Mesodermal cell (in vitro differentiated cells): ENCODE results near the gene ZNF202. TPM values are rescaled to one million over a fixed set of nuclear protein-coding genes. Genes with fewer than 3 reads are reported as not detected.

Experiments
- H3K27ac ChIP-seq: 2 replicates; pipeline ENCODE4 v1.7.0; 2013; ENCODE audit warnings: mild to moderate bottlenecking, low read depth, low read length, moderate library complexity; ENCODE audit not compliant: severe bottlenecking
- H3K36me3 ChIP-seq: 2 replicates; pipeline ENCODE4 v1.7.1; 2013; ENCODE audit warnings: mild to moderate bottlenecking, low read length, moderate library complexity; ENCODE audit not compliant: control insufficient read depth, insufficient read depth
- H3K4me1 ChIP-seq: one replicate; pipeline ENCODE4 v1.7.1; 2013; ENCODE audit warnings: mild to moderate bottlenecking, low read length; ENCODE audit not compliant: insufficient read depth, control insufficient read depth, poor library complexity, severe bottlenecking
- H3K4me3 ChIP-seq: 2 replicates; pipeline ENCODE4 v1.7.0; 2013; ENCODE audit warnings: low read length, control low read depth, mild to moderate bottlenecking; ENCODE audit not compliant: insufficient read depth, poor library complexity, severe bottlenecking; ENCODE audit errors: extremely low read depth
- H3K9me3 ChIP-seq: 2 replicates; pipeline ENCODE4 v1.7.1; 2013; ENCODE audit warnings: mild to moderate bottlenecking, low read length, moderate library complexity; ENCODE audit not compliant: control insufficient read depth
- WGBS, 2 experiments: methylation state at CpG; one replicate each; pipeline ENCODE4 v1.1.5; 2013; ENCODE audit warnings: missing lambda C conversion rate in 2 of 2; ENCODE audit not compliant: insufficient coverage in 2 of 2; 5-methylcytosine and 5-hydroxymethylcytosine counted together
- polyA plus RNA-seq, 2 experiments: library from polyadenylated mRNA; stranded (reverse); fragments of 50-300 nt; gene quantifications; one replicate each; pipeline ENCODE4 v1.2.3, GENCODE V29; 2013

ZNF202 gene
- 9.7 TPM for polyA plus RNA-seq (2013, experiment 1 of 2)
- 8.4 TPM for polyA plus RNA-seq (2013, experiment 2 of 2)

DNA sequence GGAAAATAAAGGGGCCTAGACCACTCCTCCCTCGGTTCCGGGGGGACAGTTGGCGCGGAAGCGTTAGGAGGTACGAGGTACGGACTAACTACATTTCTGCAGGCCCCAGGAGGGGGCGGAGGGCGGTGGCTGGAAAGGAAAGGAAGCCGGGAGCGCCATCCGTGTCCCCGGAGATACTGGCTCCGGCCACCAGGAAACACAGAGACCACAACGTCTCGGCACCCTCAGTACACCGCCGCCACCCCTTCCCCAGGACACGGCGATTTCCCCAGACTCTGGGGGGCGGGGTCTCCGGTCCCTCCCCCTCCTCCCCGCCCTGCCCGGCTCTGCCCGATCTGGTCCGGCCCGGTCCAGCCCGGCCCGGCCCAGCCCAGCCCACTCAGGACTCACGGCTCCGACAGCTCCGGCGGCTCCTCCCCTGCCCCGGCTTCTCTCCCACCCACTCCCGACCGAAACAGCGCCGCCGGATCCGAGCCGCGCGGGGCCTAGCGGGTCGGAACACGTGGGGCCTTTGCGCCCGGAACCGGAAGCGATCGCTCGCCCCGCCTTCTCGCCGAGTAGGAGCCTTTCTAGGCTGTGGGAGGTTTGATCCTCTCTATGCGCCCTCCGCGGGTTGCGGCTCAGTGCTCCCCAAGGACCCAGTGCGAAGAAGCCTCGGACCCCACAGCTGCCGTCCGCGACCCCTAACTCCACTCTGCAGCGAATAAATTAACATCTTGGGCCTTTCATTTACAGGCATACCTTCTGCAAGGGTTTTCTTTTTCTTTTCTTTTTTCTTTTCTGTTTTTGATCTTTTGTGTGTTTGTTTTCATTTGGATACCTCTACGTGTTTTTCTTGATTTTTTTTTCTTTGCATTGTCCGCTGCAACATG is at the start of gene ZNF202:
TSS of gene ZNF202 (minus strand) at position 502 of the 872 bp plus-strand sequence. CDS start 10,772 bp downstream, outside the sequence.
- Histone ChIP-seq H3K36me3 (peaks cover 37% of the 10 kb centered on the region), H3K9me3 (peaks cover 20% of the 10 kb centered on the region), H3K27ac (peak within 1 kb of the TSS; percentile 82), H3K4me1 (peaks cover 17% of the 10 kb centered on the region), H3K4me3 (peak within 1 kb of the TSS; percentile 89)
- WGBS, 2 experiments: 0% methylated on average over 25 to 47 of the region's 67 CpGs

GRCh38 chr11:123783536-123783935 is 42.1 kb upstream of the ZNF202 start:
- Histone ChIP-seq H3K4me3 (no peak overlapping the region), H3K9me3 (no peaks in the 10 kb centered on the region), H3K36me3 (no peaks in the 10 kb centered on the region), H3K27ac (no peak overlapping the region), H3K4me1 (no peaks in the 10 kb centered on the region)
- no CpG with 5 or more reads among the region's 1 CpG for WGBS, 2 experiments

DNA sequence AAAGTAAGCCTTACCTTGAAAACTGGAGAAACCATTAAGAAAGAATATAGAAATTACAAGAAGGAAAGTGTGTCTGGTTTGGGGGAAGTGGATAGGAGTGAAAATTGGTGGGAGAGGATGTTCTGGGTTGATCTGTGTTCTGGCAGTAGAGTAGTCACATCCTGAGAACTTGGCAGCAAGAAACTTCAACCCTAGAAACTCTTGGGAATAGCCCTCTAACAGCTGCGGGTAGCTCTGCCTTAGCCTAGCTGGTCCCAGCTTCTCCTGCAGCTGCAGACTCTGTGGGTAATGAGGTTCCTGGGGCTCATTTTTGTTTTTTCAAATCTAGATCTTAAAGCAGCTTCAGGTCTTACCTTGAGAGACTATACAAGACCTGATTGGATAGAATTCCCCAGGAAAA is 37.1 kb upstream of the ZNF202 start:
- no peak overlapping the region for H3K4me3 ChIP-seq
- no peaks in the 10 kb centered on the region for H3K9me3 ChIP-seq
- H3K27ac ChIP-seq: no peak overlapping the region
- no peaks in the 10 kb centered on the region for H3K4me1 ChIP-seq
- no peaks in the 10 kb centered on the region for H3K36me3 ChIP-seq
- 100% methylated on average over 1 of the region's 1 CpG; no CpG with 5 or more reads in 1 of the 2 experiments for WGBS, 2 experiments

GRCh38 chr11:123775715-123776549 is 34.5 kb upstream of the ZNF202 start:
- Histone ChIP-seq H3K36me3 (no peaks in the 10 kb centered on the region), H3K27ac (no peak overlapping the region), H3K9me3 (peaks cover 2% of the 10 kb centered on the region), H3K4me1 (no peaks in the 10 kb centered on the region), H3K4me3 (no peak overlapping the region)
- 65 to 73% methylated on average over 1 to 2 of the region's 4 CpGs for WGBS, 2 experiments

GRCh38 chr11:123775289-123775688 is 33.8 kb upstream of the ZNF202 start:
- Histone ChIP-seq H3K4me1 (no peaks in the 10 kb centered on the region), H3K36me3 (no peaks in the 10 kb centered on the region), H3K9me3 (peaks cover 2% of the 10 kb centered on the region), H3K4me3 (no peak overlapping the region), H3K27ac (no peak overlapping the region)
- no CpG with 5 or more reads among the region's 1 CpG for whole genome bisulfite sequencing, 2 experiments

GRCh38 chr11:123773959-123774358 is 32.5 kb upstream of the ZNF202 start:
- WGBS, 2 experiments: no CpG with 5 or more reads among the region's 1 CpG
- no peak overlapping the region for H3K27ac ChIP-seq
- no peaks in the 10 kb centered on the region for H3K36me3 ChIP-seq
- no peak overlapping the region for H3K4me3 ChIP-seq
- H3K9me3 ChIP-seq: peaks cover 2% of the 10 kb centered on the region
- no peaks in the 10 kb centered on the region for H3K4me1 ChIP-seq

DNA sequence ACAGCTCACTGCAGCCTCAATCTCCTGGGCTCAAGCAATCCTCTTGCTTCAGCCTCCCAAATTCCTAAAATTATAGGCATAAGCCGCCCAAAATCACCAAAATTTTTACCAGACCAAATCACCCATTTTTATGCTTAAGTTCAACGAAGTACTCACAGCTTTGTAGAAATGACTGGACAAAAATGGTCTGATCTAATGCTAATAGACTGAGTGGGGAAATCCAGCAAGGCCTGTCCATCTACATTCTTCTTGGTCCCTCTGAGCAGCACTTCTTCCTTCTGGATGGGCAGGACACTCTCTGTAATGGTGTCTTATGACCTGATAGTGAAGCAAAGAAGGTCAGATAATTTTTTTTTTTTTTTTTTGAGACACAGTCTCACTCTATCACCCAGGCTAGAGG is 31.6 kb upstream of the ZNF202 start:
- no peak overlapping the region for H3K4me3 ChIP-seq
- H3K9me3 ChIP-seq: peaks cover 2% of the 10 kb centered on the region
- no peaks in the 10 kb centered on the region for H3K36me3 ChIP-seq
- H3K4me1 ChIP-seq: no peaks in the 10 kb centered on the region
- no peak overlapping the region for H3K27ac ChIP-seq
- 83% methylated on average over 1 of the region's 2 CpGs; no CpG with 5 or more reads in 1 of the 2 experiments for WGBS, 2 experiments

DNA sequence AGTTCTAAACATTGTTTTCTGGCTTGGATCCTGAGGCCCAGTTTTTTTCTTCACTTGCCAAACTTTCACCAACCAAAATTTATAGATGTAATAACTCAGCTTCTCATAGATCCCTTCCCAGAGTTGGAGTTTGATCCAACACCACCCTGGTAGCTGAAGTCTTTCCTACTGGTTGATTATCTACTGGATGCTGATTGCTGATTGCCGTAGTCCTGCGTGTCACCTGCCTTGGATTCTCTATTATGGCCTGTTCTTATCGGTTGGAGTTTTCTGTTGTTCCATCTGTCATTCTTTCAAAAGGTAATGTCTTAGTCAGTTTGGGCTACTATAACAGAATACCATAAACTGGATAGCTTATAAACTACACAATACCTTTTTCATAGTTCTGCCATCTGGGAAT is 30.2 kb upstream of the ZNF202 start:
- H3K36me3 ChIP-seq: no peaks in the 10 kb centered on the region
- H3K27ac ChIP-seq: no peak overlapping the region
- no CpG with 5 or more reads among the region's 3 CpGs for WGBS, 2 experiments
- no peak overlapping the region for H3K4me3 ChIP-seq
- H3K9me3 ChIP-seq: peaks cover 2% of the 10 kb centered on the region
- H3K4me1 ChIP-seq: no peaks in the 10 kb centered on the region

- Histone ChIP-seq H3K9me3 (peaks cover 2% of the 10 kb centered on the region), H3K4me1 (no peaks in the 10 kb centered on the region), H3K27ac (no peak overlapping the region), H3K4me3 (no peak overlapping the region), H3K36me3 (no peaks in the 10 kb centered on the region)
These were observed 29.3 kb upstream of the ZNF202 start for GRCh38 chr11:123770712-123771111.

DNA sequence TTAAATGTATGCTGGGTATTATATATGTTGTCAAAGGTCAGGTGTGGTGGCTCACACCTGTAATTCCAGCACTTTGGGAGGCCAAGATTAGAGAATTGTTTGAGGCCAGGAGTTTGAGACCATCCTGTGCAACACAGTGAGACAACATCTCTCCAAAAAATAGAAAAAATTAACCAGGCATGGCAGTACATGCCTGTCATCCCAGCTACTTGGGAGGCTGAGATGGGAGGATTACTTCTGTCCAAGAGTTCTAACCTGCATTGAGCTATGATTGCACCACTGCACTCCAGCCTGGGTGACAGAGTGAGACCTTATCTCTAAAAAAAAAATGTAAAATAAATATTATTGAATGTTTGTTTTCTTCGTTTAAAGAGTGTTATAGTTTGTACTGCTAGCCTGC is 24.1 kb upstream of the ZNF202 start:
- no peaks in the 10 kb centered on the region for H3K4me1 ChIP-seq
- no CpG with 5 or more reads among the region's 1 CpG for WGBS, 2 experiments
- H3K27ac ChIP-seq: no peak overlapping the region
- peaks cover 5% of the 10 kb centered on the region for H3K9me3 ChIP-seq
- no peaks in the 10 kb centered on the region for H3K36me3 ChIP-seq
- no peak overlapping the region for H3K4me3 ChIP-seq
